Naive thymus-derived CD4-positive, alpha-beta T cell (primary cell): ENCODE data around the gene IPP. TPM values are rescaled to one million over a fixed set of nuclear protein-coding genes. Genes with fewer than 3 reads are reported as not detected.
"Not testable (repeated sequence)": the region's sequence is repeated elsewhere in the genome, so short reads cannot be mapped to it uniquely, and the experiment has no call there.

Source experiments
- ATAC-seq: fragments of 150-1000 bp; cut with Tn5 transposase; 2 replicates; pipeline ENCODE4 v1.10.0; 2021; ENCODE audit warnings: mild to moderate bottlenecking, moderate library complexity
- CTCF ChIA-PET: fragments of 350-600 bp; sonication (Branson Sonifier 250); formaldehyde crosslinking; loops from one replicate; lab custom pipeline; 2021; ENCODE audit warnings: antibody characterized with exemption; lab: Charles Lee
- POLR2A ChIA-PET: fragments of 350-600 bp; sonication (Branson Sonifier 250); formaldehyde crosslinking; loops from one replicate; lab custom pipeline; 2021; ENCODE audit warnings: antibody characterized with exemption, inconsistent platforms; lab: Charles Lee
- DNase-seq, 9 donors: peaks; one replicate each; pipeline versions ENCODE4 v3.0.0 to v3.0.0-alpha.2; 2020 to 2022; ENCODE audit warnings: mixed read lengths in 1 of 9
- H3K27ac ChIP-seq: one replicate; pipeline ENCODE4 v1.7.0; 2013; ENCODE audit warnings: mild to moderate bottlenecking, low read depth, low read length, moderate library complexity
- H3K27me3 ChIP-seq, 2 donors: one replicate each; pipeline ENCODE4 v1.7.0; 2013; ENCODE audit warnings: low read length in 2 of 2, mild to moderate bottlenecking in 2 of 2, moderate library complexity in 2 of 2; ENCODE audit not compliant: control insufficient read depth in 2 of 2, insufficient read depth in 2 of 2
- H3K36me3 ChIP-seq, 3 experiments: 1 replicate in 2 of 3; 2 replicates in 1 of 3; pipeline ENCODE4 v1.7.0; 2013; ENCODE audit warnings: low read length in 3 of 3, mild to moderate bottlenecking in 3 of 3, moderate library complexity in 1 of 3; ENCODE audit not compliant: insufficient read depth in 3 of 3, control insufficient read depth in 2 of 3
- H3K4me1 ChIP-seq, 2 donors: one replicate each; pipeline ENCODE4 v1.7.0; 2013; ENCODE audit warnings: low read length in 2 of 2, mild to moderate bottlenecking in 2 of 2, moderate library complexity in 1 of 2; ENCODE audit not compliant: control insufficient read depth in 2 of 2, insufficient read depth in 2 of 2
- H3K4me3 ChIP-seq: 2 replicates; pipeline ENCODE4 v1.7.0; 2013; ENCODE audit warnings: mild to moderate bottlenecking, low read length
- H3K9me3 ChIP-seq, 3 experiments: 1 replicate in 2 of 3; 2 replicates in 1 of 3; pipeline ENCODE4 v1.7.0; 2013; ENCODE audit warnings: low read length in 3 of 3; ENCODE audit not compliant: control insufficient read depth in 2 of 3
- H3K27ac Mint-ChIP-seq, 9 donors: one replicate each; pipeline ENCODE4 v1.8.0; 2020 to 2022; ENCODE audit warnings: mixed read lengths in 9 of 9, mild to moderate bottlenecking in 8 of 9, moderate library complexity in 5 of 9, inconsistent platforms in 2 of 9
- H3K27me3 Mint-ChIP-seq, 5 donors: one replicate each; pipeline ENCODE4 v1.8.0; 2021 to 2022; ENCODE audit warnings: mixed read lengths in 5 of 5, mild to moderate bottlenecking in 1 of 5
- H3K36me3 Mint-ChIP-seq, 5 donors: one replicate each; pipeline ENCODE4 v1.8.0; 2020 to 2022; ENCODE audit warnings: mixed read lengths in 5 of 5, mild to moderate bottlenecking in 3 of 5, inconsistent platforms in 1 of 5
- H3K4me1 Mint-ChIP-seq, 7 donors: one replicate each; pipeline ENCODE4 v1.8.0; 2020 to 2022; ENCODE audit warnings: mixed read lengths in 7 of 7, mild to moderate bottlenecking in 3 of 7, inconsistent platforms in 1 of 7
- H3K4me3 Mint-ChIP-seq, 10 donors: one replicate each; pipeline ENCODE4 v1.8.0; 2020 to 2022; ENCODE audit warnings: mild to moderate bottlenecking in 10 of 10, mixed read lengths in 10 of 10, moderate library complexity in 6 of 10, inconsistent platforms in 2 of 10
- H3K9me3 Mint-ChIP-seq, 11 donors: one replicate each; pipeline ENCODE4 v1.8.0; 2020 to 2022; ENCODE audit warnings: mixed read lengths in 11 of 11, mild to moderate bottlenecking in 4 of 11, inconsistent platforms in 1 of 11, moderate library complexity in 1 of 11
- intact Hi-C, 2 donors: fragments of 100-400 bp; cut with micrococcal nuclease; formaldehyde crosslinking; loops; one replicate each; pipeline ENCODE4 v1.15.1; 2023
- polyA plus RNA-seq, 2 donors: library from polyadenylated mRNA; unstranded; fragments of 300-500 nt; fragmentation: Illumina TruSeq; gene quantifications; one replicate each; pipeline ENCODE4 v1.2.3, GENCODE V29; 2021
- total RNA-seq, 6 experiments: library from RNA in 5 of 6; stranded (reverse) in 5 of 6; gene quantifications; 1 replicate in 5 of 6; 2 replicates in 1 of 6; pipeline ENCODE4 v1.2.3 and lab custom pipeline; 2021 to 2026

IPP gene
- total and polyA plus RNA-seq, 7 experiments from 2014 or later: 9.1 to 19.8 (median 12.5) TPM

DNA sequence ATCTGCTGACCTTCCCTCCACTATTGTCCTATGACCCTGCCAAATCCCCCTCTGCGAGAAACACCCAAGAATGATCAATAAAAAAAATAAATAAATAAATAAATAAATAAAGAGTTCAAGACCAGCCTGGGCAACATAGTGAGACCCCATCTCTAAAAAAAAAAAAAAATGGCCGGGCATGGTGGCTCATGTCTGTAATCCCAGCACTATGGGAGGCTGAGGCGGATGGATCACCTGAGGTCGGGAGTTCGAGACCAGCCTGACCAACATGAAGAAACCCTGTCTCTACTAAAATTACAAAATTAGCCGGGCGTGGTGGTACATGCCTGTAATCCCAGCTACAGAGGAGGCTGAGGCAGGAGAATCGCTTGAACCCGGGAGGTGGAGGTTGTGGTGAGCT lies 24.4 kb downstream of the IPP start:
- POLR2A ChIA-PET: interaction anchor here (0.6 kb wide), 1 partner anchor 31 kb away, joined by 5 read pairs; no protein-coding TSS in a partner anchor
- H3K4me1 ChIP-seq, H3K9me3 ChIP-seq, H3K4me1 Mint-ChIP-seq, ATAC-seq, H3K27ac ChIP-seq, H3K27me3 Mint-ChIP-seq, H3K4me3 ChIP-seq, H3K27me3 ChIP-seq, CTCF ChIA-PET, H3K4me3 Mint-ChIP-seq, H3K36me3 Mint-ChIP-seq, intact Hi-C loops, H3K27ac Mint-ChIP-seq, H3K9me3 Mint-ChIP-seq, H3K36me3 ChIP-seq, DNase-seq: not testable (repeated sequence)

DNA sequence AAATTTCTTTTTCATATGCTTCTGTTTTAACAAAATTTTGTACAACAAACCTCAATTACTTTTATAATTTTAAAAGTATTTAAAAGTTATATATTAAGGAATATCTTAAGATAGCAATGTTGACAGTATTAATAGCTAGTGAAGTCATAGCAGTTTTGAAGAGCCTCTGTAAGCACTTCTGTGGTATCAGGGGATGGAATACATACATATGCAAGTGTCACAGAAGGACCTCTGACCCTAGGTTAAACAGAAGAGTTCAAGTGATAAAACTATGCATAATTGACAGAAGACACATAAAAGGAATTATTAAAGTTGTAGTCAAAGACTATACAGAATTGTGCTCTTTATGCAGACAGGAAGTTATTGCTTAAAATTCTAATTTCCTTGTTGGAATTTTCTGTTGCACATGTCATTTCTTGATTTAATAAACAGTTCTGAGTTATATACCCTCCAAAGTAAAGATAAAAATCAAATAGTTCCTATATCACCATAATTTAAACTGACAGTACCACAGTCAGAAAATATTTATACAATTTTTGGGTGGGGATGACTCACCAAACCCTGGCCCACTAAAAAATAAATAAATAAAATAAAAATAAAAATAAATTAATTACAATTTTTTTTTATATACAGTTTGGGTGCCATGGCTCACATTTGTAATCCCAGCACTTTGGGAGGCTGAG lies 27.1 kb downstream of the IPP start:
- Mint-ChIP-seq H3K4me3 (no peak overlapping the region), H3K9me3 (no peaks in the 10 kb centered on the region), H3K27me3 (no peaks in the 10 kb centered on the region), H3K4me1 (no peaks in the 10 kb centered on the region), H3K27ac (no peak overlapping the region), H3K36me3 (peaks cover 0 to 8% (median 0%) of the 10 kb centered on the region in 5 donors)
- ATAC-seq (no peak), DNase-seq (no peak)
- intact Hi-C loops: no loop called here
- Histone ChIP-seq H3K27me3 (no peaks in the 10 kb centered on the region), H3K4me3 (no peak overlapping the region), H3K36me3 (peaks cover 0 to 4% (median 3%) of the 10 kb centered on the region in 3 experiments), H3K9me3 (no peaks in the 10 kb centered on the region), H3K27ac (no peak overlapping the region), H3K4me1 (no peaks in the 10 kb centered on the region)
- POLR2A ChIA-PET: no interaction called here
- CTCF ChIA-PET: no interaction called here

DNA sequence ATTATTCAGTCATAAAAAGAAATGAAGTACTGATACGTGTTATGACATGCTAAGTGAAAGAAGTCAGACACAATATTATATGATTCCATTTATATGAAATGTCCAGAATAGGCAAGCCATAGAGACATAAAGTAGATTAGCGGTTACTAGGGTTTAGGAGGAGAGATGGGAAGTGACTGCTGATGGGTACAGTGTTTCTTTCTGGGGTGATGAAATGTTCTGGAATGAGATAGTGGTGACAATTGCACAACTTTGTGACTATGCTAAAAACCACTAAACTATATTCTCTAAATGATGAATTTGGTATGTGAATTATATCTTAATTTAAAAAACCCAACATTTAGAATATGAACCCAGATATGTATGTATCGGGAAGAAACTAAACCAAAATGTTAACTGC lies 27.6 kb downstream of the IPP start:
- H3K9me3 Mint-ChIP-seq: no peaks in the 10 kb centered on the region
- Histone ChIP-seq H3K36me3 (peaks cover 0 to 4% (median 3%) of the 10 kb centered on the region in 3 experiments), H3K27me3 (no peaks in the 10 kb centered on the region), H3K9me3 (no peaks in the 10 kb centered on the region), H3K4me3 (no peak overlapping the region), H3K4me1 (no peaks in the 10 kb centered on the region), H3K27ac (no peak overlapping the region)
- peaks cover 0 to 8% (median 0%) of the 10 kb centered on the region in 5 donors for H3K36me3 Mint-ChIP-seq
- intact Hi-C loops: no loop called here
- ATAC-seq: no peak
- no peaks in the 10 kb centered on the region for H3K27me3 Mint-ChIP-seq
- H3K4me1 Mint-ChIP-seq: no peaks in the 10 kb centered on the region
- POLR2A ChIA-PET: no interaction called here
- no peak for DNase-seq
- CTCF ChIA-PET: no interaction called here
- H3K4me3 Mint-ChIP-seq: no peak overlapping the region
- H3K27ac Mint-ChIP-seq: no peak overlapping the region

DNA sequence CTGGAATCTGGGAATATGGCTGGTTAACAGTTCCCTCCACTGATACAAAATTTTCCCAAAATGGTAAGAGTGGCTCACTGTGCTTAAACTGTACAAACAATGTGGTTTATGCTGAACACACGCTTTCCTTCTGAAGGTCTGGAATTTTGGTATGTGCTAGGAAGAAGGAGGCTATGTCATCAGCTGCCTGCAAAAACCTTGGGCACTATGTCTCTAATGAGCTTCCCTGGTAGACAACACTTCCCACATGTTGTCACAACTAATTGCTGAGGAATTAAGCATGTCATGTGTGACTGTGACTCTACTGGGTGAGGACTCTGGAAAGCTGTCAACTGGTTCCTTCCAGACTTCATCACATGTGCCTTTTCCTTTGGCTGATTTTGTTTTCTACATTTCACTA lies 29.2 kb downstream of the IPP start:
- no peak overlapping the region for H3K4me3 Mint-ChIP-seq
- no peak for DNase-seq
- no peaks in the 10 kb centered on the region for H3K4me1 Mint-ChIP-seq
- ATAC-seq: no peak
- no peak overlapping the region for H3K27ac Mint-ChIP-seq
- no peak overlapping the region for H3K27ac ChIP-seq
- H3K27me3 ChIP-seq: no peaks in the 10 kb centered on the region
- intact Hi-C loops: no loop called here
- H3K36me3 ChIP-seq: peaks cover 0 to 10% (median 0%) of the 10 kb centered on the region in 3 experiments
- peaks cover 0 to 8% (median 0%) of the 10 kb centered on the region in 5 donors for H3K36me3 Mint-ChIP-seq
- no peaks in the 10 kb centered on the region for H3K9me3 ChIP-seq
- ChIA-PET POLR2A (no interaction called here), CTCF (no interaction called here)
- no peaks in the 10 kb centered on the region for H3K9me3 Mint-ChIP-seq
- H3K4me3 ChIP-seq: no peak overlapping the region
- no peaks in the 10 kb centered on the region for H3K27me3 Mint-ChIP-seq
- no peaks in the 10 kb centered on the region for H3K4me1 ChIP-seq

DNA sequence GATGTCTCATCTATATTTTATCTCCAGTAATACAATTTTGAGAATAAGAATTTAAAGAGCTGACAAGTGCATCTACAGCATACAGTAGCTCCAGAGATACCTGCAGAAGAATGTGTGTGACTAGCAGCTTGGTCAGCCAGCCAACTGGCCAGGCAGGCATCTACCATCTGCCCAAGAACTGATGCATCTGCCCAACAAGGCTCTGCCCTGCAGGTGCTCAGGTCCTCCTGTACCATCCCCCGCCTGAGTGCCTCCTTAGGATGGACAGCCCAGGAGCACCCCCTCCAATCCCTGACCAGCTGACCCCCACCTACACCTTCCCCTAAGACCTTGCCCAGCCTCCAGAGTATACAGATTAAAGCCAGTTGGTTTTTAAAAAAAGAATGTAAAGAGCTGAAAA lies 32.2 kb downstream of the IPP start:
- Mint-ChIP-seq H3K4me3 (no peak overlapping the region), H3K4me1 (no peaks in the 10 kb centered on the region), H3K27ac (no peak overlapping the region), H3K36me3 (peaks cover 0 to 21% (median 7%) of the 10 kb centered on the region in 5 donors), H3K9me3 (no peaks in the 10 kb centered on the region), H3K27me3 (no peaks in the 10 kb centered on the region)
- DNase-seq (no peak), ATAC-seq (no peak)
- Histone ChIP-seq H3K4me1 (no peaks in the 10 kb centered on the region), H3K36me3 (peaks cover 0 to 21% (median 3%) of the 10 kb centered on the region in 3 experiments), H3K4me3 (no peak overlapping the region), H3K9me3 (no peaks in the 10 kb centered on the region), H3K27me3 (no peaks in the 10 kb centered on the region), H3K27ac (no peak overlapping the region)
- POLR2A ChIA-PET: no interaction called here
- CTCF ChIA-PET: interaction anchor here (1.5 kb wide), 1 partner anchor 33 kb away, joined by 3 read pairs; no protein-coding TSS in a partner anchor
- intact Hi-C loops: no loop called here

DNA sequence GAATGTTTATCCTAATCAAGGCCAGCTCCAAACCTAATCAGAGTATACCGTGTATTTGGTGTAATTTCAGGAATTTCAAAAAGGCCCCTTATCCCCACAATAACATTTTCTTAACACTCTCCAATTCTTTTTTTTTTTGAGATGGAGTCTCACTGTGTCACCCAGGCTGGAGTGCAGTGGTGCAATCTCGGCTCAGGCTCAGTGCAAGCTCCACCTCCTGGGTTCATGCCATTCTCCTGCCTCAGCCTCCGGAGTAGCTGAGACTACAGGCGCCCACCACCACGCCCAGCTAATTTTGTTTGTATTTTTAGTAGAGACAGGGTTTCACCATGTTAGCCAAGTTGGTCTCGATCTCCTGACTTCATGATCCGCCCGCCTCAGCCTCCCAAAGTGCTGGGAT lies 33.1 kb downstream of the IPP start:
- CTCF ChIA-PET: interaction anchor here (1.5 kb wide), 1 partner anchor 32 kb away, joined by 3 read pairs; no protein-coding TSS in a partner anchor
- intact Hi-C loops, DNase-seq, H3K27me3 Mint-ChIP-seq, H3K4me3 ChIP-seq, H3K4me3 Mint-ChIP-seq, H3K27ac ChIP-seq, H3K9me3 Mint-ChIP-seq, POLR2A ChIA-PET, H3K9me3 ChIP-seq, H3K27me3 ChIP-seq, H3K4me1 Mint-ChIP-seq, H3K4me1 ChIP-seq, ATAC-seq, H3K27ac Mint-ChIP-seq: not testable (repeated sequence)
- H3K36me3 ChIP-seq: peaks cover 0 to 24% (median 3%) of the 10 kb centered on the region in 3 experiments
- H3K36me3 Mint-ChIP-seq: peaks cover 0 to 16% (median 7%) of the 10 kb centered on the region in 5 donors

DNA sequence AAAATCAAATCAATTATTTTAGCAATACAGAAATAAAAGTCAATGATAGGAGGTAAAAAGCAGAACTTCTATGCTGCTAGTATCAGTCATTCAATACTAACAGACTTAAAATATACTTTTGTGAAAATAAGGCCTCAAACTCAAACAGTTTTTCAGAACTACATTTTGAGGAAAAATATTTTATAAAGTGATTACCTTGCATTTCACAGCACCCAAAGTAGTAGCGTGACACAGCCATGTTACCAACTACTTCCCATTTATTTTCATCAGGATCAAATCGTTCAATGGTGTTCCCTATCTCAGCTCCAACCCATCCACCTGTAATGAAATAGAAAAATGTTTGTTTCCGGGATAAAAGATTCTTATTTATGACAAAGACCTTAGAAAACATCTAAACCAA lies 33.8 kb downstream of the IPP start:
- no peak for ATAC-seq
- Mint-ChIP-seq H3K4me1 (no peaks in the 10 kb centered on the region), H3K27me3 (no peaks in the 10 kb centered on the region), H3K4me3 (no peak overlapping the region), H3K36me3 (peaks cover 0 to 21% (median 9%) of the 10 kb centered on the region in 5 donors), H3K27ac (no peak overlapping the region), H3K9me3 (no peaks in the 10 kb centered on the region)
- Histone ChIP-seq H3K27ac (no peak overlapping the region), H3K4me3 (no peak overlapping the region), H3K9me3 (no peaks in the 10 kb centered on the region), H3K36me3 (peaks cover 0 to 27% (median 3%) of the 10 kb centered on the region in 3 experiments), H3K4me1 (no peaks in the 10 kb centered on the region), H3K27me3 (no peaks in the 10 kb centered on the region)
- CTCF ChIA-PET: interaction anchor here (1.5 kb wide), 1 partner anchor 31 kb away, joined by 3 read pairs; no protein-coding TSS in a partner anchor
- POLR2A ChIA-PET: no interaction called here
- DNase-seq: no peak
- intact Hi-C loops: no loop called here
